Measurements from ENCODE around the gene VAPB.

The VAPB gene

DNA sequence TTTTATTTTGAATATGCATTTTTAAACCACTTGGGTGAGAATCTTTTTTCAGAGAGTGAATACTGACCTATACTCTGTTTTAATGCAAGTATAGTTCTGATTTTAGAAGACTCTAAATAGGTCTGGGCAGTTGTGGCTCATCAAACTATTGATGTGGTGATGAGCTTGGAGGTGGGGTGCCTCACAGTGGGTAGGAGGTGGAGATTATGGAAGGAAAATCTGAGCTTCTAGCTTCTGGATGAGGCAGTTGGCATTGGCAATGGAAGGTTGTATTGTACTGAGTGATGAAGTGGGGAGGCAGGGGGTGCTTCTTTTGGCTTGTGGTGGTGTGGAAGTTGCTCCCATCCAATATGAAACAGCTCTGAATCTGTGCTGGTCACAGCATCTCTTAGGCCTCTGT is 52.7 kb downstream of the VAPB start (continued):
- TF ChIP-seq, protein P1, sequence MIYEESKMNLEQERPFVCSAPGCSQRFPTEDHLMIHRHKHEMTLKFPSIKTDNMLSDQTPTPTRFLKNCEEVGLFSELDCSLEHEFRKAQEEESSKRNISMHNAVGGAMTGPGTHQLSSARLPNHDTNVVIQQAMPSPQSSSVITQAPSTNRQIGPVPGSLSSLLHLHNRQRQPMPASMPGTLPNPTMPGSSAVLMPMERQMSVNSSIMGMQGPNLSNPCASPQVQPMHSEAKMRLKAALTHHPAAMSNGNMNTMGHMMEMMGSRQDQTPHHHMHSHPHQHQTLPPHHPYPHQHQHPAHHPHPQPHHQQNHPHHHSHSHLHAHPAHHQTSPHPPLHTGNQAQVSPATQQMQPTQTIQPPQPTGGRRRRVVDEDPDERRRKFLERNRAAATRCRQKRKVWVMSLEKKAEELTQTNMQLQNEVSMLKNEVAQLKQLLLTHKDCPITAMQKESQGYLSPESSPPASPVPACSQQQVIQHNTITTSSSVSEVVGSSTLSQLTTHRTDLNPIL (CRISPR knock-in tag; IDR thresholded peaks at IDR 0.05; ENCODE audit: low read depth) = no peak
- TF ChIP-seq ZFP3 (CRISPR knock-in tag; IDR thresholded peaks at IDR 0.05) (no peak), GLIS3 (CRISPR knock-in tag; IDR thresholded peaks at IDR 0.05) (no peak)
- TF ChIP-seq, protein P2, sequence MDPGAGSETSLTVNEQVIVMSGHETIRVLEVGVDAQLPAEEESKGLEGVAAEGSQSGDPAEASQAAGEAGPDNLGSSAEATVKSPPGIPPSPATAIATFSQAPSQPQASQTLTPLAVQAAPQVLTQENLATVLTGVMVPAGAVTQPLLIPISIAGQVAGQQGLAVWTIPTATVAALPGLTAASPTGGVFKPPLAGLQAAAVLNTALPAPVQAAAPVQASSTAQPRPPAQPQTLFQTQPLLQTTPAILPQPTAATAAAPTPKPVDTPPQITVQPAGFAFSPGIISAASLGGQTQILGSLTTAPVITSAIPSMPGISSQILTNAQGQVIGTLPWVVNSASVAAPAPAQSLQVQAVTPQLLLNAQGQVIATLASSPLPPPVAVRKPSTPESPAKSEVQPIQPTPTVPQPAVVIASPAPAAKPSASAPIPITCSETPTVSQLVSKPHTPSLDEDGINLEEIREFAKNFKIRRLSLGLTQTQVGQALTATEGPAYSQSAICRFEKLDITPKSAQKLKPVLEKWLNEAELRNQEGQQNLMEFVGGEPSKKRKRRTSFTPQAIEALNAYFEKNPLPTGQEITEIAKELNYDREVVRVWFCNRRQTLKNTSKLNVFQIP (CRISPR knock-in tag; IDR thresholded peaks at IDR 0.05; ENCODE audit: borderline replicate concordance, low read depth) = no peak

DNA sequence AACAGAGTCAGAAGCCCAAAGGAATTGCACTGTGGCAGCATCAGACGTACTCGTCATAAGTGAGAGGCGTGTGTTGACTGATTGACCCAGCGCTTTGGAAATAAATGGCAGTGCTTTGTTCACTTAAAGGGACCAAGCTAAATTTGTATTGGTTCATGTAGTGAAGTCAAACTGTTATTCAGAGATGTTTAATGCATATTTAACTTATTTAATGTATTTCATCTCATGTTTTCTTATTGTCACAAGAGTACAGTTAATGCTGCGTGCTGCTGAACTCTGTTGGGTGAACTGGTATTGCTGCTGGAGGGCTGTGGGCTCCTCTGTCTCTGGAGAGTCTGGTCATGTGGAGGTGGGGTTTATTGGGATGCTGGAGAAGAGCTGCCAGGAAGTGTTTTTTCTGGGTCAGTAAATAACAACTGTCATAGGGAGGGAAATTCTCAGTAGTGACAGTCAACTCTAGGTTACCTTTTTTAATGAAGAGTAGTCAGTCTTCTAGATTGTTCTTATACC is 55.8 kb downstream of the VAPB start:
- no peak for TF ChIP-seq ZFP3 (CRISPR knock-in tag; IDR thresholded peaks at IDR 0.05)
- TF ChIP-seq, protein P1 (CRISPR knock-in tag; IDR thresholded peaks at IDR 0.05; ENCODE audit: low read depth) = no peak
- no peak for TF ChIP-seq ESRRG (CRISPR knock-in tag; IDR thresholded peaks at IDR 0.05)
- TF ChIP-seq PPARA (CRISPR knock-in tag; IDR thresholded peaks at IDR 0.05; ENCODE audit: borderline replicate concordance) = no peak
- TF ChIP-seq ZNF70 (CRISPR knock-in tag; IDR thresholded peaks at IDR 0.05) = no peak
- TF ChIP-seq, protein P2 (CRISPR knock-in tag; IDR thresholded peaks at IDR 0.05; ENCODE audit: borderline replicate concordance, low read depth) = no peak
- TF ChIP-seq GLIS3 (CRISPR knock-in tag; IDR thresholded peaks at IDR 0.05) = no peak
- no peak for TF ChIP-seq TCF4 (CRISPR knock-in tag; IDR thresholded peaks at IDR 0.05; ENCODE audit: borderline replicate concordance)
- TF ChIP-seq ZNF565 (CRISPR knock-in tag; conservative IDR thresholded peaks at IDR 0.05; ENCODE audit: low read depth) = no peak
- TF ChIP-seq ZC3H10 (CRISPR knock-in tag; IDR thresholded peaks at IDR 0.05) = no peak
- TF ChIP-seq, protein P3, sequence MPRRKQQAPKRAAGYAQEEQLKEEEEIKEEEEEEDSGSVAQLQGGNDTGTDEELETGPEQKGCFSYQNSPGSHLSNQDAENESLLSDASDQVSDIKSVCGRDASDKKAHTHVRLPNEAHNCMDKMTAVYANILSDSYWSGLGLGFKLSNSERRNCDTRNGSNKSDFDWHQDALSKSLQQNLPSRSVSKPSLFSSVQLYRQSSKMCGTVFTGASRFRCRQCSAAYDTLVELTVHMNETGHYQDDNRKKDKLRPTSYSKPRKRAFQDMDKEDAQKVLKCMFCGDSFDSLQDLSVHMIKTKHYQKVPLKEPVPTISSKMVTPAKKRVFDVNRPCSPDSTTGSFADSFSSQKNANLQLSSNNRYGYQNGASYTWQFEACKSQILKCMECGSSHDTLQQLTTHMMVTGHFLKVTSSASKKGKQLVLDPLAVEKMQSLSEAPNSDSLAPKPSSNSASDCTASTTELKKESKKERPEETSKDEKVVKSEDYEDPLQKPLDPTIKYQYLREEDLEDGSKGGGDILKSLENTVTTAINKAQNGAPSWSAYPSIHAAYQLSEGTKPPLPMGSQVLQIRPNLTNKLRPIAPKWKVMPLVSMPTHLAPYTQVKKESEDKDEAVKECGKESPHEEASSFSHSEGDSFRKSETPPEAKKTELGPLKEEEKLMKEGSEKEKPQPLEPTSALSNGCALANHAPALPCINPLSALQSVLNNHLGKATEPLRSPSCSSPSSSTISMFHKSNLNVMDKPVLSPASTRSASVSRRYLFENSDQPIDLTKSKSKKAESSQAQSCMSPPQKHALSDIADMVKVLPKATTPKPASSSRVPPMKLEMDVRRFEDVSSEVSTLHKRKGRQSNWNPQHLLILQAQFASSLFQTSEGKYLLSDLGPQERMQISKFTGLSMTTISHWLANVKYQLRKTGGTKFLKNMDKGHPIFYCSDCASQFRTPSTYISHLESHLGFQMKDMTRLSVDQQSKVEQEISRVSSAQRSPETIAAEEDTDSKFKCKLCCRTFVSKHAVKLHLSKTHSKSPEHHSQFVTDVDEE (CRISPR knock-in tag; IDR thresholded peaks at IDR 0.05) = no peak
- TF ChIP-seq ZNF8 (CRISPR knock-in tag; IDR thresholded peaks at IDR 0.05) = no peak
- ATAC-seq = no peak

DNA sequence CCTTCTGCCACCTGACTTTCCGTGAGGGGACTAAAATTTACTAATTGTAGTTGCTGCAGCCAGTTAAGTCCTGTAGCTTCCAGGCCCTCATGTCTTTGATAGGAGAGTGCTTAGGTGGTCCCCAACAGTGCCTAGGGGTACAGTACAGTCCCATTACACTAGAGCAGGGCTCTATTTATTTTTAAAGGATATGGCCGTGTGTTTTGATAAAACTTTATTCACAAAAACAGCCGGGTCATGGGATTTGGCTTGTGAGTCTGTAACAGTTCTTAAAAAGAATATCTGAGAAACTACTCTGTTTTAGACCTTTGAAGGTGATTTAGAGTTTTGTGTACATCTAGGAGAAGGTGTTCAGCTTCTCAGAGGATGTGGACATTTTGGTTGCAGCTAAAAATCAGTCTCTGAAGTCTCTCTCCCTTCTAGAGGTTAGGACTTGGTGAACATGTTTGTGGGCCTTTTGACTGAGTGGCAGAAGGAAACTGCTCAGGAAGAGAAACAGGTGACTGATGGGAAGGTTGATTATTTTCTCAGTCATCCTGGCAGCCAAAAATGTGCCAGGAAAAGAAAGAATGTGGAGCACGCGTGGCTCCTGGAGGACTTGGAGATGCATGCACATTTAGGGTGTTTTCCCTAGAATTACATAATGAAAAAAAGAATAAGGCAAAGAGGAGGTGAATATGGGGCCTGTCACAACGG is 57.4 kb downstream of the VAPB start:
- TF ChIP-seq ZC3H10 (CRISPR knock-in tag; IDR thresholded peaks at IDR 0.05) (no peak), RARB (CRISPR knock-in tag; IDR thresholded peaks at IDR 0.05) (no peak), ZNF70 (CRISPR knock-in tag; IDR thresholded peaks at IDR 0.05) (no peak), ZNF565 (CRISPR knock-in tag; conservative IDR thresholded peaks at IDR 0.05; ENCODE audit: low read depth) (no peak), CSDC2 (CRISPR knock-in tag; IDR thresholded peaks at IDR 0.05) (no peak), ZNF8 (CRISPR knock-in tag; IDR thresholded peaks at IDR 0.05) (no peak)
- TF ChIP-seq, protein P4, sequence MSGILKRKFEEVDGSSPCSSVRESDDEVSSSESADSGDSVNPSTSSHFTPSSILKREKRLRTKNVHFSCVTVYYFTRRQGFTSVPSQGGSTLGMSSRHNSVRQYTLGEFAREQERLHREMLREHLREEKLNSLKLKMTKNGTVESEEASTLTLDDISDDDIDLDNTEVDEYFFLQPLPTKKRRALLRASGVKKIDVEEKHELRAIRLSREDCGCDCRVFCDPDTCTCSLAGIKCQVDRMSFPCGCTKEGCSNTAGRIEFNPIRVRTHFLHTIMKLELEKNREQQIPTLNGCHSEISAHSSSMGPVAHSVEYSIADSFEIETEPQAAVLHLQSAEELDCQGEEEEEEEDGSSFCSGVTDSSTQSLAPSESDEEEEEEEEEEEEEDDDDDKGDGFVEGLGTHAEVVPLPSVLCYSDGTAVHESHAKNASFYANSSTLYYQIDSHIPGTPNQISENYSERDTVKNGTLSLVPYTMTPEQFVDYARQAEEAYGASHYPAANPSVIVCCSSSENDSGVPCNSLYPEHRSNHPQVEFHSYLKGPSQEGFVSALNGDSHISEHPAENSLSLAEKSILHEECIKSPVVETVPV (CRISPR knock-in tag; IDR thresholded peaks at IDR 0.05) = no peak
- TF ChIP-seq, protein P1 (CRISPR knock-in tag; IDR thresholded peaks at IDR 0.05; ENCODE audit: low read depth) = no peak
- ATAC-seq = no peak
